Right renal cortex interstitium (tissue), 3 donors: ENCODE measurements around the gene P2RY10. TPM values are rescaled to one million over a fixed set of nuclear protein-coding genes. Genes with fewer than 3 reads are reported as not detected.
"Not testable (repeated sequence)": the region's sequence is repeated elsewhere in the genome, so short reads cannot be mapped to it uniquely, and the experiment has no call there.

ENCODE experiments used
- DNase-seq, 3 donors: peaks; one replicate each; pipeline ENCODE4 v3.0.0-alpha.2; 2013; ENCODE audit warnings: low read depth in 3 of 3, low spot score in 2 of 3
- polyA plus RNA-seq, 3 donors: library from polyadenylated mRNA; unstranded; fragments of 120-200 nt; gene quantifications; one replicate each; pipeline ENCODE4 v1.2.1, GENCODE V29; 2013; ENCODE audit not compliant: insufficient read length in 3 of 3

Gene P2RY10, protein sequence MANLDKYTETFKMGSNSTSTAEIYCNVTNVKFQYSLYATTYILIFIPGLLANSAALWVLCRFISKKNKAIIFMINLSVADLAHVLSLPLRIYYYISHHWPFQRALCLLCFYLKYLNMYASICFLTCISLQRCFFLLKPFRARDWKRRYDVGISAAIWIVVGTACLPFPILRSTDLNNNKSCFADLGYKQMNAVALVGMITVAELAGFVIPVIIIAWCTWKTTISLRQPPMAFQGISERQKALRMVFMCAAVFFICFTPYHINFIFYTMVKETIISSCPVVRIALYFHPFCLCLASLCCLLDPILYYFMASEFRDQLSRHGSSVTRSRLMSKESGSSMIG
- polyA plus RNA-seq, result under 1 TPM; 0.15 to 0.38 (median 0.26) TPM

DNA sequence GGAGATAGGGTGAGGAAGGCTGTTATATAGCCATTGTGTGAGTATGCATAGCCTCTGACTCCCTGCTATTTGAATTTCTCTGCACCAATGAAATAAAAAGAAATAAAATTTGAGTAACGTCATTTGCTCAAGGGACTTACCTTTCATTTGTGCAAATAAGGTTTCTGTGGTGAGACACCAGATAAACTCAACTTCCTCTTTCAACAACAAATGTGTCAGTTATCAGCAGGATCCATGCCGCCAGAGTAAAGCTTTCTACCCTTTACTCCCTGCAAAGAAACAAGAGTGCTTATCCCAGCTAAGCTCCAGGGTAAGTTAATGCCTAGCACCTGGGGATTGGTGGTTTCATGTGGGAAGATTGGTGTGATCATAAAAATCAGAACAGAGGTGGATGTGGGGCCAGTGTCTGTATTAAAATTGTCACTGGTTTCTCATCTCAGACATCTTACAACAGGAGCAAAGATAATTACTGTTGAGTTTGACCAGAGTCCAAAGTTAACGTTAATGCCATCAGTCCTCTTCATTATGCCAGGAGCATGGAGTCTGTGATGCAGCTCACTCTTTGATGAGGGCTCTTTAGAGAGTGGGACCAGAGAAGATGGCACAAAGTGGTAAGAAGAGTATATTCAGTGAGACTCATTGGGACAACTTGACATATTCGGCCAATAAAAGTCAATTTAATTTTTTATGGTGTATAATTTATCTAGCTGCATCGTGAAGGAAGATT is at the start of gene P2RY10:
P2RY10 (plus strand) TSS at position 206 of the 727 bp plus-strand sequence. CDS start 15,130 bp downstream, outside the sequence.
- no peak for DNase-seq

DNA sequence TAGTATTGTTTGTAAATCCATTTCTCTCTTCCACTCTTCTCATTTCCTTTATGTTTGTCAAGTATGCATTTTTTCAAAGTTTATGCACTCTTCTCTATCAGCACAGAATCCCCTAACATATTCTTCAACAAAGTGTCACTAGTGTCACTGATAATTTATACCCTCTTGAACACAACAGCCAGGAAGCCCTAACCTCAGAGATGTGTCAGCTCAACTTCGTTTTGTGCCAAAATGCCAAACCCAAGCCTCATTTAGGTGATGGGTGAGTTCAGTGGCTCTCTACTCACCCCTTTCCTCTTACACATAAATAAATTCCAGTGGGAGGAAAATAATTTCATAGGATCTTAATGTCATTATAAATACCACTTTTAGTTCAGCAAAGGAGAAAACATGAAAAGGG is 22.4 kb upstream of the P2RY10 start:
- no peak for DNase-seq

DNA sequence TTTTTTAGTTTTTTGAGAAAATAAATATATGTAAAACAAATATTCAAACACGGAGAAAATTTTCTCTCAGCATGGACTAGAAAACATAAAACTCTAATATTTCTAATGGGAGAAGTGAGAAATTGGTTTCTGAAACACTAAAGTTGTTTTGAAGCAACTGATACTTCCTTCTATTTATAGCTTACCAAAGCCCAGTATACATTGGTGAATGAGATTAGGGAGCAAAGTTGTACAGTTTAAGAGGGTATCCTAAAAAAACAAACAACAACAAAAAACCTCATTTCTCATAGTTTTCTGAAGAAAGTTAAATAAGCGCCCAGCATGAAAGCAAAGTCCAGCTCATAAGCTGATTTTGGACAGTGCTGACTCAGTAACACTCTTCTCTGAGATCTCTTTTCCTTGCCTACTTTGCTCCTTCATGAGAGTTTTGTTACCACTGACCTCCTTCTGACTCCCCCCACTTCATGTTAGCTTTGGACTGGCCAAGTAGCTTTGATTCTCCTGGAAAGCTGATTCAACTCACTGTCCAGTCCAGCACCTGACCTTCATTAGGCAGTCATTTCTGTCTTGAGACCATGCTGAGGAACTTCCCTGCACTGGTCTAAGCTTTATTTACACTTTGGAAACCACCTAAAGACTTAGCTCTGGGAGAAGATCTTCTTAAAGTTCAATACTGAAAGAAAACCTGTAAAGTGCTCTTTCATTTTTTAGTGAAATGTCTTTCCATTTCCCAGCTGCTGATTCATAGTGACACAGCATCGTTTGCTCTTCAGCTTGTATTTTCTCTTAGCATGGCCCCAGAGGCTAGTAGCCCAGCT is 21.8 kb upstream of the P2RY10 start:
- DNase-seq, result no peak

DNA sequence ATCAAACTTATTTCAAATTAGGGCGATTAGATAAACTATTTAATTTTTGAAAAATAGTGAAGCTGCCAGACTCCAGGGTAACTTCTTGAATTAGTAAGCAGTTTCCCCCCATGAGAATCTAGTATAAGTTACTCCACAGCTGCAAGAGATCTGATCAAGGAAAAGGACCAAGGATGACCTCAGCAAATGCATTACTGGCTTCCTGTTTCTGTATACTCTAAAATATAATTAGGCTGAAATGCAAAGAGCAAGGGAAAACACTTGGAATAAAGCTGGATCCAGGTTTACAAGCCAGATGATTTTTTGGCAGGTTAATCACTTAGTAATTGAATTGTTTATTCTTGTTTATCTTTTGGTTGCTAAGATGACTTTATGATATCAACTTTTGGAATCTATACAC is 13.4 kb upstream of the P2RY10 start:
- peak in 1 of 3 donors; percentile 6 for DNase-seq

DNA sequence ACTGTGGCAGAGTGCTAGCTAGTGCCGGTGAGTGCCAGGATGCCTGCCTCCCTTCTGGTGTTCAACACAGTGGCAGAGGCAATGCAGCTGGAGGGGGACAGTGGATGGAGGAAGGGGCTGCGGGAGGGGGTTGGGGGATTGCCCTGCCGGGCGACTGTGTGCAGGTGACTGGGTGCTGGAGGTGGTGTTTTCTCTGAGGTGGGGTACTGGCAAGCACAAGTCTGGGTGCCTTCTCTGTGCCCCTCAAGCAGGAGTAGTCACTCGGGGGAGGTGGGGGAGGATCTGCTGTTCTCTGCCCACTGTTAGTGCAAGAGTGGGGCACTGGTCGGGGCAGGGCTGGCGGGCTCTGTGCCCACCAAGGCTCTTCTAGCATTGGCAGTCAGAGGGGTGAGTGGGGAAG is 10.3 kb upstream of the P2RY10 start:
- DNase-seq, result no peak

DNA sequence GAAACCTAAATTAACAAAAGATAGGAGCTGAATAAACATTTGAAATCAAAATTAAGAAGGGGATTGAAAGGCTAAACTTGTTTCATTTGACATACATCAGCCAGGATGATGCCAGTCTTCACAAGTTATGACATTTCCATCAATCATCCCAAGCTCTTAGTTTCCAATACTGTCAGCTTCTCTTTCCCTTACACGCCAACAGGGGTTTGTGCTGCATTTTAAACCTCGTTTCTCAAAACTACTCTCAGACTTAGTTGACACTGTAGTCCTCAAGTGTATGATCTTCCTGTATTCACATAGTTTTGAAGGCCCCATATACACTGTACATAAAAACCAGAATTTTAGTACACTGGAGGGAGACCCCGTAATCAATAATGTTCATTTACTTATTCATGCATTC is 840 bp upstream of the P2RY10 start:
- no peak for DNase-seq

DNA sequence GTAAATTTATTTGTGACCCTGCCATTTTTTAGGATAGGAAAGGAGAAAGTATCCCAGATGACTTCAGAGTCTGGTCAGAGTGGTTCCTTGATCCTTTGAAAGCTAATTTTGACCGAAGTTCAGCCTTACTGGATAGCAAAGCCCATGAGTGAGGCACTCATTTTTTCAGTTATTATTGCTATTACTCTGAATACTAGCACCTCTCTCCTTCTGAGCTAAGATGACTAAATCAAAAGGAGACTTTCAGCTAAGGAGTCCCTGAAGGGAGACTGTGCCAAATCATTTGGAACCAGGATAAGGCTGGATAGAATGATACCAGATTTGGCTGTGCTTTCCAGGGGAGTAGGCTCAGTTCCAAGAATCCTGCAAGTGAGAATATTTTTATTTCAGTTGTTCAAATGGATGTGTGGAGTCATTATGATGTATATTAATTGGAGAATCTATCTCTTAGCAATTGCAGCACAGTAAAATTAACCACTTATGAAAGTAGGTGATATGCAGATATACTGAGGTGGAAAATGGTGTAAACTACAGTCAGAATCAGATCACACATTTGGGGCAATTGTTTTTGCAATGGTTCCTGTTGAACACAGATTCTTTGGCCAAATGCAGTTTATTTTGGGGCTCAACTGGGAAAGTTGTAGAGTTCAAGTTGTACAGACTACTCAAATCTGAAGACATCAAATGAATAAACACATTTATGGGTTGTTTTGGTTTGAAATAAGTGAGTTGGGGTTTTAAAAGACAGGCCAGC is 1.2 kb downstream of the P2RY10 start:
- no peak for DNase-seq

DNA sequence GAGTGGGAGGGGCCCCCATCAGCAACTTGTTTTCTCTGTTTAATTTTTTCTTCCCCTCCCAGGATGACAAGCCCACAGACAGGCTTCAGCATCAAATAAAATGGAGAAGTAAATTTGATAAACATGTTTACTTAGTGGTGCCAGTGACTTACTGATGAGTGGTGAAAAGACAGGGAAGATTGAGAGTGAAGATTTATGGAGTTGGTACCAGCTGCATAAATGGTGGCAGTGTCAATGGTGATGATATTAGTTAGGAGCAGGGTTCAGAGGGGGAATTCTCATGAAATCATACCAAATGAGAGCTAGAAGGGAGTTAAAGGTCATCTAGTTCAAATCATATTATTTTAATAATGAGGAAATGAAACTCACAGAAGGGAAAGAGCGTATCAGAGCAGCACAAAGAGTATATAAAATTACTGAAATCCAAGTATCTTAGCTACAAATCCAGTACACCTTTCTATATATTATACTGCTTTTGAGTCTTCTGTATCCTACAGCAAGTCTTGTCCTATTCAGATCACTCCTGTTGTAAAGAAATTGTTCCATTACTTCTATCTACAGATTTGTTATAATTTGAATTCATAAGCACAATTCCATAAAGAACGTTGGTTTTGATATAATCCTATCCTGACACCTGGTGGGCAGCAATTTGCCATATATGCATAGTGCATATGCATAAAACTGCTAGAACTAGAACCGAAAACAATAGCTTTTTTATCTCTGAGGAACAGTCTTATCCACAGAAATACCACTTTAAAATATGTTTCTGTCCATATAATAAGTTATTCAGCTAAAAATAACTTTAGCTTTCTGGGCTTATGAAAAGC is 5.0 kb downstream of the P2RY10 start:
- no peak for DNase-seq

DNA sequence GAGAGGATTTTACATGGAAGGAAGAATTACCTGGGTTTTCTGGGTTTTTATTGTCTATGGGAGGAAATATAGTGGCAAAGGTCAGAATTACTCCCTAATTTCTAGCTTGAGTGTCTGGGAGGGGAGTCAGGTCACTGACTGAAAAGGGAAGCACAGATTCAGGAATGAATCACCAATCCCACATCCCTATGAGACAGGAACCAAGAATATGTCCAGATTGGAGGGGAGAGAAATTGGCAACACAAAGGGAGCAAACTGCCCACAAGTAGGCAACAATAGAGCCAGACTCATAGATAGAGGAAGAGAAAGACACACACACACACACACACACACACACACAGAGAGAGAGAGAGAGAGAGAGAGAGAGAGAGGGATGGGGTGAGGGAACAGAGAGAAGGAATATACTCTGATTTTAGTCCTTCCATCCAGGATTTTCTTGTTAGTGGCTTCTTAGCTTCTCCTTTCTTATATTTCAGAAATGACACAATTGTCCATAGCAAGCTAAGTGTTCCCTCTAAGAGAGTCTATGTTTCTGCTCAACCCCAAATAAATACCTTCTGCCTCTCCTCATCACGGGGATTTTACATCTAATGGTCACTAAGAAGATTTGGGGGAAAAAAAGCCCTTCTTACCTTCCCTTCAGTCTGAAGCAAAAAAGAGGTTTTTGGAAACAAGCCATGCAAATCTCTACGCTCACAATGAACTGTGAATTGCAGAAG is 12.0 kb downstream of the P2RY10 start:
- DNase-seq, result no peak

DNA sequence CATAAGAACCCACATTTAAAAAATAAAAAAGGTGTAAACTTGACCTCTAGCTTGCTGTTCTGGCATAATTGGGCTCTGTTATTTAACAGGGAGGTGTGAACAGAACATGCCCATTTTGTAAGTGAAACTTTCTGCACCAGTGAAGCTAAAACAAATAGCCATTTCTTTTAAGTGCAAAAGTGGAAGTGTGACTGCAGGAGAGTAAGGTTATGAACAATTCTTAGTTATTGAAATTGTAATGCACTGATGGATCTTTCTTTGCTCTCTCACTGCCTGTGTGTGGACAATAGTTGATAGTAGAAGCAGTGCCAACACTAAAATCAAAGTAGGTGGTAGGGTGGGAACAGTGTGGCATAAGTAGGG is 12.6 kb downstream of the P2RY10 start:
- DNase-seq, result no peak

DNA sequence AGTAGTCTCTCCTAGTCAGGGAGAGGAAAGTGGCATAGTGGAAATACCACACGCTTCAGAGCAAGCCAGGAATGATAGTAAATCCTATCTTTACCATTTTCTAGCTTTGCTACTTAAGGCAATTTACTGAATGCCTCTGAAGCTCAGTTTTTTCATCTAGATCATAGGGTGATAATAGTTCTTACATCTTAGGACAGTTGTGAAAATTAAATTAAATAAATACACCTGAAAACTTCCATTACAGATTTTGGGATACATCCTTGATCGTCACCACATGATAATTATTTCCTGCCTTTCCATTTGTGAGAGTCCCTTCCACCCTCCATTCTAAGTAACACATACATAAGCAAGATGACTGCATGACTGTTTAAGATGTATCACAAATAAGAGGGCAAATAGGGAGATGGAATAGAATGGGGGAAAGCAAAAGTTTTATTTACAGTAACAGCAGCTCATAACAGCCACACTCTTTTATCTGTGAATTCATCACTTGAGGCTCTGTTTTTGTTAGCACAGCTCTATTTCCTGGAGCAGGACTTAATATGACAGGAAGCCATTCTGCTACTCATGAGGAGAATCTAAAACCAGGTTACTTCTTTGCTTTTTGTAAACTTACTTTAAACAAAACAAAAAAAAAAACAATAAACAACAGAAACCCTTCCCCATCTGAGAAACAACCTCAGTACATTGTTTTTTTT is 13.4 kb downstream of the P2RY10 start:
- DNase-seq, result no peak

DNA sequence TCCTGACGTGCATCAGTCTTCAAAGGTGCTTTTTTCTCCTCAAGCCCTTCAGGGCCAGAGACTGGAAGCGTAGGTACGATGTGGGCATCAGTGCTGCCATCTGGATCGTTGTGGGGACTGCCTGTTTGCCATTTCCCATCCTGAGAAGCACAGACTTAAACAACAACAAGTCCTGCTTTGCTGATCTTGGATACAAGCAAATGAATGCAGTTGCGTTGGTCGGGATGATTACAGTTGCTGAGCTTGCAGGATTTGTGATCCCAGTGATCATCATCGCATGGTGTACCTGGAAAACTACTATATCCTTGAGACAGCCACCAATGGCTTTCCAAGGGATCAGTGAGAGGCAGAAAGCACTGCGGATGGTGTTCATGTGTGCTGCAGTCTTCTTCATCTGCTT is 15.7 kb downstream of the P2RY10 start:
- DNase-seq, result no peak

DNA sequence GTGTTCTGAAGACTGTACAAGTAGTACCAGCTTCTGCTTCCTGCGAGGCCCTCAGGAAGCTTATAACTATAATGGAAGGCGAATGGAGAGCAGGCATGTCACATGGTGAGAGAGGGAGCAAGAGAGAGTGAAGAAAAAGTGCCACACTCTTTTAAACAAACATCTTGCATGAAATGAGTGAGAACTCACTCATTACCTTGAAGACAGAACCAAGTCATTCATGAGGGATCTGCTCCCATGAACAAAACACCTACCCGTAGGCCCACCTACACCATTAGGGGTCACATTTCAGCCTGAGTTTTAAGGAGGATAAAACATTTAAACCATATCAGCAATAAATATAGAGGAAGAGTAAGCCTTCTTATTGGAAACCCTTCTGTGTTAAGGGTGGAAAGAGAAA is 19.4 kb downstream of the P2RY10 start:
- DNase-seq, result no peak

DNA sequence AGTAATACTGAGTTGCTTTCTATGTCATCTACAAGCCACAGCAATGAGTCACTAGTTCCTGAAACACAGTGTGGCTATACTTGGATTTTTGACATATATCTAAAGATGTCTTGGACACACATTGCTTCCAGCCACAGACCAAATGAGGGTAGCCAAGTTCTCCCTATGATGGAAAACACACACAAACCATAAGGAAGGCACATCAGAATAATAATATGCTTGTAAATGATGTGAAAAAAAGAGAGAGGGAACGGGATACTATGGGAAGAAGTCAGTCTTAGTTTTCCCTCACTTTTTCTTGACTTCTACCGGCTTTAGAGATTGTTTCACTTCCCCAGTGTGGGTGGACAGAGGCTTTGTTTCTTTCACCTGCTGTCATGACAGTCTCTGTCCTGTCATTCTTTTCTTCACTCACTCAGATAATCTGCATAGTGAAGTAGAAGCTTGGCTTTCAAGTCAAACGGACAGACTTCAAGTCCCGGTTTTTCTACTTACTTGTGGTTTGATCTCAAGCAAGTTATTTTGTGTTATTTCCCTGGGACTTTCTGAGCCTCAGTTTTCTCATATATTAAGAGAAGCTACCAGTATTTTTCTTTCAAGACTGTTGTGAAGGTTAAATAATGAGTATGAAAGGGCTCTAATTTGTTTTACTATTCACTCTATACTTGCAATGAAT is 34.7 kb downstream of the P2RY10 start:
- DNase-seq, result no peak

DNA sequence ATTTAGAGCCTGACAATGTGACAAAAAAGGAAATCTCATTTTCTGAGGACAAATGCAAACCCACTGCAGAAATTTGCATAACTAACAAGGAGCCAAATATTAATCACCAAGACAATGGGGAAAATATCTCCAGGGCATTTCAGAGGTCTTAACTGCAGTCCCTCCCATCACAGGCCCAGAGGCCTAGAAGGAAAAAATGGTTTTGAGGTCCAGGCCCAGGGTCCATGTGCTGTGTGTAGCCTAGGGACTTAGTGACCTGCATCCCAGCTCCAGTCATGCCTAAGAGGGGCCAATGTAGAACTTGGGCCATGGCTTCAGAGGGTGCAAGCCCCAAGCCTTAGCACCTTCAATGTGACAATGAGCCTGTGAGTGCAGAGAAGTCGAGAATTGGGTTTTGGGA is 44.2 kb downstream of the P2RY10 start:
- DNase-seq, result no peak

DNA sequence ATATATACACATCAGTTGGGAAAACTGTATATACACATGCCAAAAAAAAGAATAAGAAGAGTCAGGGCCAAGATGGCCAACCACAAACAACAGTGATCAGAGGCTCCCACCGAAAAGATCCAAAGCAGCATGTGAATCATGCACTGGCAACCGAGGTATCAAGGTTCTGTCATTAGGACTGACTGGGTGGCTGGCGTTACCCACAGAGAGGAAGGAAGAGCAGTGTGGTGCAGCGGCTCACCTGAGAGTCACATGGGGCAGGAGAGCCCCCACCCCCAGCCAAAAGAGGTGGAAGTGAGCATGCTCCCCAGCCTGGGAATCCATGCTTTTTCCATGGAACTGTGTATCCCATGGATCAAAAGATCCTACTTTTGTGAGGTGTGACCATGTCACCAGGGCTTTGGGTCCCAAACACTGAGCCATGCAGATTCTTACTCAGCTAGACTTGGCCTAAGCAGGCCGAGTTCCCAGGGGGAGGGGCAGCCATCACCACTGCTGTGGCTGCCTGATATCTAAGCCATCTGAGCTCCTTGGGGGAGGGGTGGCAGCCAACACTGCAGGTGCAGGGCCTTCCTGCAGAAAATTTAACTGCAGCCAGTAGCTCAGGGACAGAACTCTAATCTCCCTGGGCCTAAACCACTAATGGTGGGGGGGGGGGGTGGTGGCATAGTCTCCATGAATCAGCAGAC is 52.8 kb downstream of the P2RY10 start:
- no peak for DNase-seq

DNA sequence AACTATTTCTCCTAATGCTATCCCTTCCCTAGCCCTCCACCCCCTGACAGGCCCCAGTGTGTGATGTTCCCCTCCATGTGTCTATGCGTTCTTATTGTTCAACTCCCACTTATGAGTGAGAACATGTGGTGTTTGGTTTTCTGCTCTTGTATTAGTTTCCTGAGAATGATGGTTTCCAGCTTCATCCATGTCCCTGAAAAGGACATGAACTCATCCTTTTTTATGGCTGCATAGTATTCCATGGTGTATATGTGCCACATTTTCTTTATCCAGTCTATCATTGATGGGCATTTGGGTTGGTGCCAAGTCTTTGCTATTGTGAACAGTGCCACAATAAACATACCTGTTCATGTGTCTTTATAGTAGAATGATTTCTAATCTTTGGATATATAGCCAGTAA is 62.3 kb downstream of the P2RY10 start:
- DNase-seq, result not testable (repeated sequence)
